Kidney epithelial cell (primary cell): ENCODE measurements around the gene GRIK5. TPM values are rescaled to one million over a fixed set of nuclear protein-coding genes. Genes with fewer than 3 reads are reported as not detected.

ENCODE experiments used
- DNase-seq: peaks from one replicate; pipeline ENCODE4 v3.0.0-alpha.2; 2010; ENCODE audit warnings: low read depth
- H3K27me3 ChIP-seq: 2 replicates; pipeline ENCODE4 v1.6.0; 2011; ENCODE audit warnings: low read length; ENCODE audit not compliant: control insufficient read depth, insufficient read depth
- H3K36me3 ChIP-seq: 2 replicates; pipeline ENCODE4 v1.5.1; 2011; ENCODE audit warnings: low read length; ENCODE audit not compliant: control insufficient read depth, insufficient read depth
- H3K4me3 ChIP-seq: 2 replicates; pipeline ENCODE4 v1.5.1; 2011; ENCODE audit warnings: low read depth, mild to moderate bottlenecking, control low read depth, low read length
- CTCF ChIP-seq: IDR thresholded peaks from 2 replicates; pipeline ENCODE4 v1.5.1; 2011; ENCODE audit warnings: mild to moderate bottlenecking, moderate library complexity, low read length, control low read depth, inconsistent platforms; ENCODE audit not compliant: insufficient read depth, poor library complexity, severe bottlenecking
- total RNA-seq: library from RNA; depleted of rRNA; stranded (reverse); fragments of >200 nt; gene quantifications from 2 replicates; pipeline ENCODE4 v1.2.3, GENCODE V29; 2015

GRIK5 gene, protein sequence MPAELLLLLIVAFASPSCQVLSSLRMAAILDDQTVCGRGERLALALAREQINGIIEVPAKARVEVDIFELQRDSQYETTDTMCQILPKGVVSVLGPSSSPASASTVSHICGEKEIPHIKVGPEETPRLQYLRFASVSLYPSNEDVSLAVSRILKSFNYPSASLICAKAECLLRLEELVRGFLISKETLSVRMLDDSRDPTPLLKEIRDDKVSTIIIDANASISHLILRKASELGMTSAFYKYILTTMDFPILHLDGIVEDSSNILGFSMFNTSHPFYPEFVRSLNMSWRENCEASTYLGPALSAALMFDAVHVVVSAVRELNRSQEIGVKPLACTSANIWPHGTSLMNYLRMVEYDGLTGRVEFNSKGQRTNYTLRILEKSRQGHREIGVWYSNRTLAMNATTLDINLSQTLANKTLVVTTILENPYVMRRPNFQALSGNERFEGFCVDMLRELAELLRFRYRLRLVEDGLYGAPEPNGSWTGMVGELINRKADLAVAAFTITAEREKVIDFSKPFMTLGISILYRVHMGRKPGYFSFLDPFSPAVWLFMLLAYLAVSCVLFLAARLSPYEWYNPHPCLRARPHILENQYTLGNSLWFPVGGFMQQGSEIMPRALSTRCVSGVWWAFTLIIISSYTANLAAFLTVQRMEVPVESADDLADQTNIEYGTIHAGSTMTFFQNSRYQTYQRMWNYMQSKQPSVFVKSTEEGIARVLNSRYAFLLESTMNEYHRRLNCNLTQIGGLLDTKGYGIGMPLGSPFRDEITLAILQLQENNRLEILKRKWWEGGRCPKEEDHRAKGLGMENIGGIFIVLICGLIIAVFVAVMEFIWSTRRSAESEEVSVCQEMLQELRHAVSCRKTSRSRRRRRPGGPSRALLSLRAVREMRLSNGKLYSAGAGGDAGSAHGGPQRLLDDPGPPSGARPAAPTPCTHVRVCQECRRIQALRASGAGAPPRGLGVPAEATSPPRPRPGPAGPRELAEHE
- 14.2 and 20.2 TPM in 2 replicates for total RNA-seq

GRCh38 chr19:42069619-42070351 is at the start of gene GRIK5:
Gene GRIK5, minus strand, starts transcription at chr19:42070206. Its CDS starts 4,436 bp downstream, at chr19:42065770.
- peaks cover 14% of the 10 kb centered on the region for H3K27me3 ChIP-seq
- H3K36me3 ChIP-seq: no peaks in the 10 kb centered on the region
- H3K4me3 ChIP-seq: peak within 1 kb of the TSS; percentile 50
- DNase-seq: no peak
- TF ChIP-seq CTCF: no peak

DNA sequence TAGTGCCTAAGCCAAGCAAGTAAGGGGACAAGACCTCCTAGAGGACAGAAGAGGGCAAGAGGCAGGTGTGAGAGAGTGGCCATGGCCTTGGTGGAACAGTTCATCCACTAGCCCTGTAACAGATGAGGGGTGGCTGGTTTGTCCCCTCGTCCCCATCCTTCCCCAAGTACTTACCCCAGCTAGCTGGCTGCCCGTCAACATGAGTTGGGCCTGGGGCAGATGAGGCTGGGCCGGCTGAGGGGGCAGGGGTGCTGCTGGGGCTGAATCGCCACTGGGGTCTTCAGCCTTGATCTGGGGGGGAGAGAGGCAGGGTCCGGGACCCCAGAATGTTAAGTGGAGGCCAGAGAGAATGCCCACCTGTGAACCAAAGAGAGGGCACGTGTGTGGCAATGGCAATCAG is 47.1 kb upstream of the GRIK5 start:
- no peak overlapping the region for H3K4me3 ChIP-seq
- no peaks in the 10 kb centered on the region for H3K27me3 ChIP-seq
- DNase-seq: no peak
- no peaks in the 10 kb centered on the region for H3K36me3 ChIP-seq
- no peak for TF ChIP-seq CTCF

DNA sequence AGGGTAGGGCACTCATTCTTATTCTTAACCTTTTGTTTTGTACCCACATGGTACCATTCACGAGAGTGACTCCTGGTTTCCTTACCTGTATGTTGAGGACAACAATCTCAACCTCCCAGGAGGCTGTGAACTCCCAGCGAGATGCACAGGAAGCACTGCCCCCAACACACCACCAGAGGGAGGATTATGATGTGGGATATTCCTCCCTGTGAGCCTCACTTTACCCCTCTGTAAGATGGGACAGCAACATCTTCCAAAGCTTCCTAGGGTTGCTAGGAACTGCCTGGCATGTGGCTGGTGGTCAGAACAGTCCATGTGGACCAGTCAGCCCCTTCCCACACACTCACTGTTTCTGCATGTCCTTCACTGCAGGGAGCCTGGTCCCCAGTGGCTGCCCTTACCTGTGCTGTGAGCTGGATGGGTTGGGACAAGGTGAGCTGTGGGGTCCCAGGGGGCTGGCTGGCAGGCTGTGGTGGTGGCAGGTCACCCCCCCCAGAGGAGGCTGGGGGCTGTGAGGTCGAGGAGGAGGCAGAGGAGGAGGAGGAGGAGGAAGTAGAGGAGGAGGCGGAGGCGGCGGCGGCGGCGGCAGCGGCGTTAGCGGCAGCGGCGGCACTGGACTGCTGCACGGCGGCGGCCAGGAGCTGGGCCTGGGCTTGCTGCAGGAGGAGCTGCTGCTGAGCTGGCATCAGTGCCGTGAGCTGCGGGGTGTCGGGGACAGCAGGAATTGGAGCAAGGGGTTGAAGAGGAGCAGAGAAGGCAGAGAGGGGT is 46.5 kb upstream of the GRIK5 start:
- peak; percentile 3 for TF ChIP-seq CTCF
- no peaks in the 10 kb centered on the region for H3K36me3 ChIP-seq

DNA sequence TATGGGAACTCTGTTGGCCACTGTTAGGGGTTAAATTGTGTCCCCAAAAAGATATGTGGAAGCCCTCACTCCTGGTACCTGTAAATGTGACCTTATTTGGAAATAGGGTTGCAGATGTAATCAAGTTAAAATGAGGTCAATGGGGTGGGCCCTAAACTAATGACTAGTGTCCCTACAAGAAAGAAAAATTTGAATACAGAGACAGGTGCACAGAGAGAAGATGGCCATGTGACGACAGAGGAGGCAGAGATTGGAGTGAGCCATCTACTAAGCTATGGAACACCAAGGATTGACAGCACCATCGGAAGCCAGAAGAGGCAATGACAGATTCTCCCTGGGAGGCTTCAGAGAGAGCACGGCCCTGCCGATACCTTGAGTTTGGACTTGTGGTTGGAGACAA is 45.7 kb upstream of the GRIK5 start:
- no peak for TF ChIP-seq CTCF

More for the DNA sequence above, 46.5 kb upstream of the GRIK5 start:
- no peak for DNase-seq
- H3K4me3 ChIP-seq: no peak overlapping the region
- no peaks in the 10 kb centered on the region for H3K27me3 ChIP-seq

DNA sequence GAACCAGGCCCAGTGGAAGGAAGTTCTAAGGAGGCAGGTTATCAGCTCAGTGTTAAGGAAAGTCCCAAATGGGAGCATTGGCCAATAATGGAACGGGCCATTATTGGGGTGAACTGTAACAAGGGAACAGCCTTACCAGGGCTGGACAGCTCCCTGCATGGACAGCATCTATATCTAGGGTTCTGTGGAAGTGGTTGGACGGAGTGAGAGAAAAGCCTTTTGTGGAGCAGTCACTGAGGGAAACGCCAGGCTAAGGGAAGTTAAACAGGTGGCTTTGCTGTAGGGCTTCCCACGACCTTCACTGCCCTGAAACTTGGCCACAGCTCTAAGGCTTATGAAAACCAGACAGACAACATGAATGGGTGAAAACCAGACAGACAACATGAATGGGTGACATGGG is 45.2 kb upstream of the GRIK5 start:
- TF ChIP-seq CTCF: no peak
- Histone ChIP-seq H3K4me3 (no peak overlapping the region), H3K36me3 (no peaks in the 10 kb centered on the region), H3K27me3 (no peaks in the 10 kb centered on the region)
- DNase-seq: no peak

More for the DNA sequence above, 45.7 kb upstream of the GRIK5 start:
- H3K4me3 ChIP-seq: no peak overlapping the region
- no peaks in the 10 kb centered on the region for H3K36me3 ChIP-seq
- DNase-seq: no peak
- no peaks in the 10 kb centered on the region for H3K27me3 ChIP-seq
